T-cell (primary cell): Measurements from ENCODE around the gene MSGN1. TPM values are rescaled to one million over a fixed set of nuclear protein-coding genes. Genes with fewer than 3 reads are reported as not detected.
A peak's percentile ranks its signal among the peaks of the same experiment; 100 is the strongest.

Experiments used
- ATAC-seq, 4 experiments: fragments of 200-7000 bp in 3 of 4; fragments of 150-1000 bp in 1 of 4; cut with Tn5 transposase; replicated peaks in 1 of 4; 1 replicate in 3 of 4; 2 replicates in 1 of 4; pipeline ENCODE4 v1.10.0; 2021; ENCODE audit warnings: moderate library complexity in 3 of 4, mild to moderate bottlenecking in 2 of 4, moderate number of reproducible peaks in 1 of 4
- CTCF ChIA-PET, 2 donors: fragments of 300-600 bp; sonication (Branson Sonifier 250); formaldehyde crosslinking; loops; one replicate each; lab custom pipeline; 2022; ENCODE audit warnings: antibody characterized with exemption in 2 of 2; lab: Charles Lee
- POLR2A ChIA-PET, 2 donors: fragments of 300-600 bp; sonication (Branson Sonifier 250); formaldehyde crosslinking; loops; one replicate each; lab custom pipeline; 2022; ENCODE audit warnings: antibody characterized with exemption in 2 of 2; lab: Charles Lee
- DNase-seq, 35 experiments: peaks; one replicate each; pipeline versions ENCODE4 v3.0.0 to v3.0.0-alpha.2; 2013 to 2023
- H3K27ac ChIP-seq: one replicate; pipeline ENCODE4 v1.5.1; 2013; ENCODE audit warnings: low read length
- H3K27me3 ChIP-seq, 2 experiments: replicated peaks in 1 of 2; 1 replicate in 1 of 2; 2 replicates in 1 of 2; pipeline versions ENCODE4 v1.6.1 to v1.7.0; 2013; ENCODE audit warnings: low read length in 1 of 2, mixed read lengths in 1 of 2; ENCODE audit not compliant: control insufficient read depth in 2 of 2, insufficient read depth in 2 of 2; ENCODE audit errors: extremely low read depth in 1 of 2
- H3K36me3 ChIP-seq, 2 donors: 1 replicate in 1 of 2; 2 replicates in 1 of 2; pipeline versions ENCODE4 v1.6.1 to v1.7.0; 2013; ENCODE audit warnings: low read length in 1 of 2; ENCODE audit not compliant: control insufficient read depth in 2 of 2, insufficient read depth in 1 of 2; ENCODE audit errors: extremely low read depth in 1 of 2
- H3K4me1 ChIP-seq, 2 experiments: 1 replicate in 1 of 2; 2 replicates in 1 of 2; pipeline versions ENCODE4 v1.6.1 to v1.7.0; 2013; ENCODE audit warnings: low read length in 2 of 2, mixed read lengths in 1 of 2; ENCODE audit not compliant: insufficient read depth in 2 of 2, control insufficient read depth in 1 of 2; ENCODE audit errors: extremely low read depth in 1 of 2
- H3K4me3 ChIP-seq, 2 donors: 1 replicate in 1 of 2; 2 replicates in 1 of 2; pipeline versions ENCODE4 v1.5.1 to v1.7.0; 2013; ENCODE audit warnings: mild to moderate bottlenecking in 2 of 2, low read length in 1 of 2, moderate library complexity in 1 of 2; ENCODE audit not compliant: control insufficient read depth in 1 of 2; ENCODE audit errors: extremely low read depth in 1 of 2
- H3K9me3 ChIP-seq: 2 replicates; pipeline ENCODE4 v1.7.0; 2013
- H3K27ac Mint-ChIP-seq, 2 donors: one replicate each; pipeline ENCODE4 v1.8.0; 2020 to 2021; ENCODE audit warnings: mild to moderate bottlenecking in 2 of 2, mixed read lengths in 2 of 2
- H3K27me3 Mint-ChIP-seq, 2 donors: one replicate each; pipeline ENCODE4 v1.8.0; 2021 to 2022; ENCODE audit warnings: mixed read lengths in 2 of 2
- H3K36me3 Mint-ChIP-seq: one replicate; pipeline ENCODE4 v1.8.0; 2021; ENCODE audit warnings: mixed read lengths
- H3K4me1 Mint-ChIP-seq, 3 donors: one replicate each; pipeline ENCODE4 v1.8.0; 2020 to 2022; ENCODE audit warnings: mixed read lengths in 3 of 3, mild to moderate bottlenecking in 1 of 3
- H3K4me3 Mint-ChIP-seq, 3 donors: one replicate each; pipeline ENCODE4 v1.8.0; 2020 to 2022; ENCODE audit warnings: mild to moderate bottlenecking in 3 of 3, mixed read lengths in 3 of 3, moderate library complexity in 3 of 3
- H3K9me3 Mint-ChIP-seq, 3 donors: one replicate each; pipeline ENCODE4 v1.8.0; 2020 to 2022; ENCODE audit warnings: mixed read lengths in 3 of 3
- WGBS: methylation state at CpG from one replicate; pipeline ENCODE4 v1.1.5; 2013; ENCODE audit warnings: missing lambda C conversion rate; ENCODE audit not compliant: insufficient coverage; 5-methylcytosine and 5-hydroxymethylcytosine counted together
- total RNA-seq, 35 experiments: library from RNA in 6 of 35; stranded (reverse) in 6 of 35; fragments of 120-200 nt in 1 of 35; gene quantifications; one replicate each; pipeline versions ENCODE4 v1.2.1 to v1.2.4 and lab custom pipeline; 2013 to 2026

Gene MSGN1
- total RNA-seq, 5 donors from 2014 or later (not counting 1 experiment from before 2014, with no cell fraction given) = not detected

GRCh38 chr2:17813742-17814473, 2.4 kb upstream of the MSGN1 start:
- ATAC-seq = no peak
- CTCF ChIA-PET = no interaction called here
- Histone ChIP-seq H3K9me3 (no peaks in the 10 kb centered on the region), H3K4me3 (no peak overlapping the region), H3K27me3 (peaks cover 0 to 11% of the 10 kb centered on the region in 2 experiments), H3K36me3 (no peaks in the 10 kb centered on the region), H3K4me1 (no peaks in the 10 kb centered on the region), H3K27ac (no peak overlapping the region)
- DNase-seq = no peak
- Mint-ChIP-seq H3K9me3 (no peaks in the 10 kb centered on the region), H3K27me3 (peaks cover 21 to 26% of the 10 kb centered on the region in 2 donors), H3K27ac (no peak overlapping the region), H3K4me3 (no peak overlapping the region), H3K36me3 (no peaks in the 10 kb centered on the region), H3K4me1 (peaks cover 0 to 2% (median 0%) of the 10 kb centered on the region in 3 donors)
- POLR2A ChIA-PET = no interaction called here
- no CpG with 5 or more reads among the region's 5 CpGs for WGBS

GRCh38 chr2:17814601-17815000, 1.7 kb upstream of the MSGN1 start:
- Histone ChIP-seq H3K9me3 (no peaks in the 10 kb centered on the region), H3K27me3 (peaks cover 0 to 11% of the 10 kb centered on the region in 2 experiments), H3K4me3 (no peak overlapping the region), H3K36me3 (no peaks in the 10 kb centered on the region), H3K4me1 (no peaks in the 10 kb centered on the region), H3K27ac (no peak overlapping the region)
- Mint-ChIP-seq H3K4me1 (peaks cover 0 to 2% (median 0%) of the 10 kb centered on the region in 3 donors), H3K36me3 (no peaks in the 10 kb centered on the region), H3K27ac (no peak overlapping the region), H3K9me3 (no peaks in the 10 kb centered on the region), H3K27me3 (peaks cover 21 to 26% of the 10 kb centered on the region in 2 donors), H3K4me3 (no peak overlapping the region)
- ChIA-PET POLR2A (no interaction called here), CTCF (no interaction called here)
- WGBS = no CpG with 5 or more reads among the region's 1 CpG
- ATAC-seq = no peak
- no peak for DNase-seq

- H3K4me1 Mint-ChIP-seq = peaks cover 0 to 2% (median 0%) of the 10 kb centered on the region in 3 donors
- peaks cover 0 to 11% of the 10 kb centered on the region in 2 experiments for H3K27me3 ChIP-seq
- H3K27ac ChIP-seq = no peak overlapping the region
- ChIA-PET POLR2A (no interaction called here), CTCF (no interaction called here)
- 78% methylated on average over 4 of the region's 8 CpGs for WGBS
- no peak overlapping the region for H3K27ac Mint-ChIP-seq
- peaks cover 21 to 26% of the 10 kb centered on the region in 2 donors for H3K27me3 Mint-ChIP-seq
- H3K9me3 Mint-ChIP-seq = no peaks in the 10 kb centered on the region
- no peaks in the 10 kb centered on the region for H3K9me3 ChIP-seq
- no peak overlapping the region for H3K4me3 ChIP-seq
- no peaks in the 10 kb centered on the region for H3K36me3 Mint-ChIP-seq
- H3K4me1 ChIP-seq = no peaks in the 10 kb centered on the region
- no peaks in the 10 kb centered on the region for H3K36me3 ChIP-seq
- no peak for DNase-seq
- no peak overlapping the region for H3K4me3 Mint-ChIP-seq
- ATAC-seq = no peak
Measured at GRCh38 chr2:17815468-17816184, 634 bp upstream of the MSGN1 start.

GRCh38 chr2:17818235-17818815, 2.1 kb downstream of the MSGN1 start:
- Histone ChIP-seq H3K36me3 (no peaks in the 10 kb centered on the region), H3K4me3 (no peak overlapping the region), H3K4me1 (peaks cover 0 to 10% of the 10 kb centered on the region in 2 experiments), H3K9me3 (no peaks in the 10 kb centered on the region), H3K27ac (no peak overlapping the region), H3K27me3 (peaks cover 0 to 16% of the 10 kb centered on the region in 2 experiments)
- no peak overlapping the region for H3K4me3 Mint-ChIP-seq
- no CpG with 5 or more reads among the region's 2 CpGs for WGBS
- DNase-seq (no peak), ATAC-seq (no peak)
- no peak overlapping the region for H3K27ac Mint-ChIP-seq
- peaks cover 7 to 10% (median 10%) of the 10 kb centered on the region in 3 donors for H3K4me1 Mint-ChIP-seq
- ChIA-PET POLR2A (no interaction called here), CTCF (no interaction called here)
- no peaks in the 10 kb centered on the region for H3K36me3 Mint-ChIP-seq
- H3K9me3 Mint-ChIP-seq = no peaks in the 10 kb centered on the region
- peaks cover 11 to 19% of the 10 kb centered on the region in 2 donors for H3K27me3 Mint-ChIP-seq

GRCh38 chr2:17821080-17821479, 4.8 kb downstream of the MSGN1 start:
- Histone ChIP-seq H3K27ac (no peak overlapping the region), H3K36me3 (no peaks in the 10 kb centered on the region), H3K9me3 (no peaks in the 10 kb centered on the region), H3K27me3 (peaks cover 0 to 15% of the 10 kb centered on the region in 2 experiments), H3K4me1 (peaks cover 0 to 10% of the 10 kb centered on the region in 2 experiments), H3K4me3 (no peak overlapping the region)
- Mint-ChIP-seq H3K27me3 (peaks cover 10 to 23% of the 10 kb centered on the region in 2 donors), H3K27ac (no peak overlapping the region), H3K36me3 (no peaks in the 10 kb centered on the region), H3K9me3 (no peaks in the 10 kb centered on the region), H3K4me3 (no peak overlapping the region), H3K4me1 (peaks cover 7 to 15% (median 8%) of the 10 kb centered on the region in 3 donors)
- DNase-seq = no peak
- ChIA-PET POLR2A (no interaction called here), CTCF (no interaction called here)
- no CpG with 5 or more reads among the region's 3 CpGs for WGBS
- ATAC-seq = no peak

- Mint-ChIP-seq H3K9me3 (no peaks in the 10 kb centered on the region), H3K27ac (no peak overlapping the region), H3K36me3 (no peaks in the 10 kb centered on the region), H3K4me3 (peak overlapping the region in 1 of 3 donors; percentile 2), H3K27me3 (peaks cover 7 to 19% of the 10 kb centered on the region in 2 donors), H3K4me1 (peaks cover 7 to 15% (median 8%) of the 10 kb centered on the region in 3 donors)
- no peak overlapping the region for H3K27ac ChIP-seq
- no peak overlapping the region for H3K4me3 ChIP-seq
- H3K4me1 ChIP-seq = peaks cover 0 to 10% of the 10 kb centered on the region in 2 experiments
- H3K9me3 ChIP-seq = no peaks in the 10 kb centered on the region
- DNase-seq (no peak), ATAC-seq (no peak)
- POLR2A ChIA-PET = no interaction called here
- no peaks in the 10 kb centered on the region for H3K36me3 ChIP-seq
- CTCF ChIA-PET = no interaction called here
- peaks cover 0 to 9% of the 10 kb centered on the region in 2 experiments for H3K27me3 ChIP-seq
- 79% methylated on average over 2 of the region's 7 CpGs for WGBS
Measured at GRCh38 chr2:17821535-17822444, 5.5 kb downstream of the MSGN1 start.
